Measurements from ENCODE around the gene CDC73.

DNA sequence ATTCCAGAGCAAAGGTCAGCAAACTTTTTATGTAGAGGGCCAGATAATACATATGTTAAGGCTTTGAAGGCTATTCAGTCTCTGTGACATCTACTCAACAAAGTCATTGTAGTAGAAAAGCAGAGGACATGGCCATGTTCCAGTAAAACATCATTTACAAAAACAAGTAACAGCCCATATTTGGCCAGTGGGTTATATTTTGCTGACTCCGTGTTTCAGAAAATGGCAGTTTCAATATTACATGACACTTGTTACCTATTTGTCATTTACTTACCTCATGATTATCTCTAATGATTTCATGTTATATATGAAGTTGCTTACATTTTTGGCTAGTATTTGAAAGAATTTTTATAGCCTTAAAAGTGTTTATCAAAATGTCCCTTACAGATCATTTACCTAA lies 182.0 kb downstream of the CDC73 start:
- TF ChIP-seq POLR2A (IDR thresholded peaks at IDR 0.05; ENCODE audit: low read length) = no peak
- no peak for TF ChIP-seq GATA1 (IDR thresholded peaks at IDR 0.05; ENCODE audit: low read depth, low read length)

Measured in erythroblast (primary cell).